PC-3 (cell line): ENCODE data around the gene EMSY. TPM values are rescaled to one million over a fixed set of nuclear protein-coding genes. Genes with fewer than 3 reads are reported as not detected.
"Not testable (repeated sequence)": the region's sequence is repeated elsewhere in the genome, so short reads cannot be mapped to it uniquely, and the experiment has no call there.

Experiments used
- ATAC-seq: fragments of 200-7000 bp; cut with Tn5 transposase; 2 replicates; pipeline ENCODE4 v1.9.1; 2020; ENCODE audit warnings: mild to moderate bottlenecking, moderate library complexity
- BruUV-seq: library from RNA; stranded (reverse); fragments of 400-500 nt; replicated peaks from 2 replicates; lab custom pipeline; 2021; lab: Mats Ljungman, UMichigan
- CTCF ChIA-PET: fragments of 300-600 bp; sonication (Branson Sonifier 250); formaldehyde crosslinking; loops from one replicate; lab custom pipeline; 2022; ENCODE audit warnings: antibody characterized with exemption; lab: Charles Lee
- POLR2A ChIA-PET: fragments of 300-600 bp; sonication (Branson Sonifier 250); formaldehyde crosslinking; loops from one replicate; lab custom pipeline; 2022; ENCODE audit warnings: antibody characterized with exemption; ENCODE audit not compliant: unreplicated experiment; lab: Charles Lee
- DNase-seq: peaks from one replicate; pipeline ENCODE4 v3.0.0-alpha.2; 2015
- H2AFZ ChIP-seq: fragments of 300-600 bp; sonication (generic); 2 replicates; pipeline ENCODE4 v1.6.0; 2016; ENCODE audit warnings: antibody characterized with exemption, low read length
- H3F3A ChIP-seq: fragments of 300-600 bp; sonication (generic); one replicate; pipeline ENCODE4 v1.6.0; 2017; ENCODE audit warnings: antibody characterized with exemption, low read length, control low read depth, mild to moderate bottlenecking; ENCODE audit not compliant: unreplicated experiment
- H3K27ac ChIP-seq: fragments of 300-600 bp; sonication (generic); 2 replicates; pipeline ENCODE4 v1.5.1; 2016; ENCODE audit warnings: mild to moderate bottlenecking, low read length
- H3K27me3 ChIP-seq: fragments of 300-600 bp; sonication (generic); 2 replicates; pipeline ENCODE4 v1.6.1; 2016; ENCODE audit warnings: low read length, mixed read lengths
- H3K36me3 ChIP-seq: fragments of 300-600 bp; sonication (generic); 2 replicates; pipeline ENCODE4 v1.6.1; 2016; ENCODE audit warnings: low read depth, mixed run types, low read length, mixed read lengths
- H3K4me1 ChIP-seq: fragments of 300-600 bp; sonication (generic); 2 replicates; pipeline ENCODE4 v1.5.1; 2016; ENCODE audit warnings: low read length; ENCODE audit not compliant: insufficient read depth
- H3K4me2 ChIP-seq: fragments of 300-600 bp; sonication (generic); 2 replicates; pipeline ENCODE4 v1.6.0; 2016; ENCODE audit warnings: low read length
- H3K4me3 ChIP-seq: fragments of 300-600 bp; sonication (generic); 2 replicates; pipeline ENCODE4 v1.5.1; 2016; ENCODE audit warnings: mild to moderate bottlenecking, low read length, mixed read lengths
- H3K79me2 ChIP-seq: fragments of 300-600 bp; sonication (generic); 2 replicates; pipeline ENCODE4 v1.6.1; 2017; ENCODE audit warnings: low read length, mixed read lengths
- H3K9ac ChIP-seq: fragments of 300-600 bp; sonication (generic); 2 replicates; pipeline ENCODE4 v1.6.0; 2016; ENCODE audit warnings: mild to moderate bottlenecking, low read length
- H3K9me2 ChIP-seq: fragments of 300-600 bp; sonication (generic); replicated peaks from 2 replicates; pipeline ENCODE4 v1.6.1; 2016; ENCODE audit warnings: mixed run types, low read length, mixed read lengths
- H3K9me3 ChIP-seq: fragments of 300-600 bp; sonication (generic); 2 replicates; pipeline ENCODE4 v1.6.1; 2016; ENCODE audit warnings: low read length, mixed read lengths
- H4K20me1 ChIP-seq: fragments of 300-600 bp; sonication (generic); 2 replicates; pipeline ENCODE4 v1.6.1; 2016; ENCODE audit warnings: low read length, mixed read lengths
- EZH2 ChIP-seq: fragments of 300-600 bp; sonication (generic); IDR thresholded peaks from one replicate; pipeline ENCODE4 v1.6.1; 2017; ENCODE audit warnings: antibody characterized with exemption, mild to moderate bottlenecking, low read length; ENCODE audit not compliant: unreplicated experiment
- EZH2phosphoT487 ChIP-seq: fragments of 300-600 bp; sonication (generic); IDR thresholded peaks from 2 replicates; pipeline ENCODE4 v1.6.1; 2018; ENCODE audit warnings: mild to moderate bottlenecking, antibody characterized with exemption, low read length, borderline replicate concordance
- intact Hi-C: fragments of 100-400 bp; cut with micrococcal nuclease; formaldehyde crosslinking; loops from 2 replicates; pipeline ENCODE4 v1.9.0; 2023
- total RNA-seq: library from RNA; depleted of rRNA; stranded (reverse); fragments of >200 nt; gene quantifications from 2 replicates; pipeline ENCODE4 v1.2.3, GENCODE V29; 2014
- TF ChIP-seq, protein P1 (sequence below): fragments of 300-600 bp; sonication (generic); conservative IDR thresholded peaks from 2 replicates; pipeline ENCODE4 v1.5.1; 2017; ENCODE audit warnings: antibody characterized with exemption, low read depth, mild to moderate bottlenecking, low read length

EMSY gene
- total RNA-seq, 1 experiment from 2014 or later, result 51.1 TPM

GRCh38 chr11:76567261-76567660 is 122.4 kb downstream of the EMSY start:
- no peak overlapping the region for H3K4me3 ChIP-seq
- intact Hi-C loops, result no loop called here
- ATAC-seq, result no peak
- H3F3A ChIP-seq, result no peaks in the 10 kb centered on the region
- no peaks in the 10 kb centered on the region for H3K36me3 ChIP-seq
- POLR2A ChIA-PET, result no interaction called here
- no peak overlapping the region for H2AFZ ChIP-seq
- H3K9me3 ChIP-seq, result no peaks in the 10 kb centered on the region
- H3K9ac ChIP-seq, result no peak overlapping the region
- H4K20me1 ChIP-seq, result no peaks in the 10 kb centered on the region
- no peak overlapping the region for H3K4me2 ChIP-seq
- H3K4me1 ChIP-seq, result no peaks in the 10 kb centered on the region
- CTCF ChIA-PET, result no interaction called here
- H3K27ac ChIP-seq, result no peak overlapping the region
- H3K79me2 ChIP-seq, result no peaks in the 10 kb centered on the region
- H3K9me2 ChIP-seq, result no peaks in the 10 kb centered on the region
- TF ChIP-seq, protein P1, sequence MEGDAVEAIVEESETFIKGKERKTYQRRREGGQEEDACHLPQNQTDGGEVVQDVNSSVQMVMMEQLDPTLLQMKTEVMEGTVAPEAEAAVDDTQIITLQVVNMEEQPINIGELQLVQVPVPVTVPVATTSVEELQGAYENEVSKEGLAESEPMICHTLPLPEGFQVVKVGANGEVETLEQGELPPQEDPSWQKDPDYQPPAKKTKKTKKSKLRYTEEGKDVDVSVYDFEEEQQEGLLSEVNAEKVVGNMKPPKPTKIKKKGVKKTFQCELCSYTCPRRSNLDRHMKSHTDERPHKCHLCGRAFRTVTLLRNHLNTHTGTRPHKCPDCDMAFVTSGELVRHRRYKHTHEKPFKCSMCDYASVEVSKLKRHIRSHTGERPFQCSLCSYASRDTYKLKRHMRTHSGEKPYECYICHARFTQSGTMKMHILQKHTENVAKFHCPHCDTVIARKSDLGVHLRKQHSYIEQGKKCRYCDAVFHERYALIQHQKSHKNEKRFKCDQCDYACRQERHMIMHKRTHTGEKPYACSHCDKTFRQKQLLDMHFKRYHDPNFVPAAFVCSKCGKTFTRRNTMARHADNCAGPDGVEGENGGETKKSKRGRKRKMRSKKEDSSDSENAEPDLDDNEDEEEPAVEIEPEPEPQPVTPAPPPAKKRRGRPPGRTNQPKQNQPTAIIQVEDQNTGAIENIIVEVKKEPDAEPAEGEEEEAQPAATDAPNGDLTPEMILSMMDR, result no peak
- TF ChIP-seq EZH2phosphoT487 (no peak), EZH2 (no peak)
- DNase-seq, result no peak
- H3K27me3 ChIP-seq, result no peaks in the 10 kb centered on the region
- no TSS peak for BruUV-seq

DNA sequence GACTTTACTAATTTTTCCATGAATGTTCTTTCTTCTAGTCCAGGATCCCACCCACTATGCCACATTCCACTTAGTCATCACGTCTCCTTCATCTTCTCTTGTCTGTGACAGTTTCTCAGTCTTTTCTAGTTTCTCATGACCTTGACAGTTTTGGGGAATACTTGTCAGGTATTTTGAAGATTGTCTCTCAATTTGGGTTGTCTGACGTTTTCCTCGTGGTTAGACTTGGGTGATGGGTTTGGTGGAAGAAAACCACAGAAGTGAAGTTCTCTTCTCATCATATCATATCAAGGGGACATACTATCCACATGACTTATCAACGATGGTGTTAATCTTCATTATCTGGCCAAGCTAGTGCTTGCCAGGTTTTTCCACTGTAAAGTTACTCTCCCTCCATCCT is 123.3 kb downstream of the EMSY start:
- Histone ChIP-seq H3K9ac (no peak overlapping the region), H3K9me2 (no peaks in the 10 kb centered on the region), H4K20me1 (no peaks in the 10 kb centered on the region), H3K4me1 (no peaks in the 10 kb centered on the region), H3K27me3 (no peaks in the 10 kb centered on the region), H3K9me3 (no peaks in the 10 kb centered on the region), H3K36me3 (no peaks in the 10 kb centered on the region), H3F3A (no peaks in the 10 kb centered on the region), H3K4me2 (no peak overlapping the region), H3K79me2 (no peaks in the 10 kb centered on the region), H3K4me3 (no peak overlapping the region), H2AFZ (no peak overlapping the region), H3K27ac (no peak overlapping the region)
- TF ChIP-seq, protein P1, result no peak
- TF ChIP-seq EZH2 (no peak), EZH2phosphoT487 (no peak)
- no peak for DNase-seq
- ChIA-PET POLR2A (interaction anchor here (0.6 kb wide), 1 partner anchor 64 kb away, joined by 3 read pairs; no protein-coding TSS in a partner anchor), CTCF (no interaction called here)
- no TSS peak for BruUV-seq
- no peak for ATAC-seq
- intact Hi-C loops, result no loop called here

DNA sequence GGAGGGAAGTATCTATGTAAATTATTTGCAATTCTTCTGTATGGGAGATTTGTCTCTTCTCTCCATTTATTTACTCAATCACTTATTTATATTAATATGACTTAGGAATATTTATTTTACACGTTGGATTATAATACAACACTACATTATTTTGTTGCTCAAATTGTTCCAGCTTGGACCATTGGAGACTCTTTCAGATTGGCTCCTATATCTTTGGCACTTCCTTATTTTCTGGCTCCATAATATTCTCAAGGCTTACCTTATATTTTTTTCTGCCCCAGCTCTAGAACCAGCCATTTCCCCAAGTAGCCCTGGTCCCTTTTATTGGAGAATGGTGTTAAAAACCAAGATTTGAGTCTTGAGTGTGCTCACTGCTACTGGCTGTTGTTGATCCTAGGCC is 123.8 kb downstream of the EMSY start:
- H3F3A ChIP-seq, result no peaks in the 10 kb centered on the region
- no peaks in the 10 kb centered on the region for H3K36me3 ChIP-seq
- no peaks in the 10 kb centered on the region for H3K27me3 ChIP-seq
- H2AFZ ChIP-seq, result no peak overlapping the region
- no peaks in the 10 kb centered on the region for H3K9me2 ChIP-seq
- no TSS peak for BruUV-seq
- no peaks in the 10 kb centered on the region for H3K9me3 ChIP-seq
- CTCF ChIA-PET, result no interaction called here
- no peak for DNase-seq
- intact Hi-C loops, result no loop called here
- no peak for ATAC-seq
- no peaks in the 10 kb centered on the region for H3K79me2 ChIP-seq
- H3K9ac ChIP-seq, result no peak overlapping the region
- POLR2A ChIA-PET, result interaction anchor here (0.6 to 0.7 kb wide), 2 partner anchors 36 to 64 kb away, joined by 3 to 6 read pairs; no protein-coding TSS in a partner anchor
- H3K4me3 ChIP-seq, result no peak overlapping the region
- H3K4me2 ChIP-seq, result no peak overlapping the region
- no peaks in the 10 kb centered on the region for H4K20me1 ChIP-seq
- TF ChIP-seq EZH2, result no peak
- TF ChIP-seq, protein P1, result no peak
- no peak for TF ChIP-seq EZH2phosphoT487
- H3K4me1 ChIP-seq, result no peaks in the 10 kb centered on the region
- H3K27ac ChIP-seq, result no peak overlapping the region

DNA sequence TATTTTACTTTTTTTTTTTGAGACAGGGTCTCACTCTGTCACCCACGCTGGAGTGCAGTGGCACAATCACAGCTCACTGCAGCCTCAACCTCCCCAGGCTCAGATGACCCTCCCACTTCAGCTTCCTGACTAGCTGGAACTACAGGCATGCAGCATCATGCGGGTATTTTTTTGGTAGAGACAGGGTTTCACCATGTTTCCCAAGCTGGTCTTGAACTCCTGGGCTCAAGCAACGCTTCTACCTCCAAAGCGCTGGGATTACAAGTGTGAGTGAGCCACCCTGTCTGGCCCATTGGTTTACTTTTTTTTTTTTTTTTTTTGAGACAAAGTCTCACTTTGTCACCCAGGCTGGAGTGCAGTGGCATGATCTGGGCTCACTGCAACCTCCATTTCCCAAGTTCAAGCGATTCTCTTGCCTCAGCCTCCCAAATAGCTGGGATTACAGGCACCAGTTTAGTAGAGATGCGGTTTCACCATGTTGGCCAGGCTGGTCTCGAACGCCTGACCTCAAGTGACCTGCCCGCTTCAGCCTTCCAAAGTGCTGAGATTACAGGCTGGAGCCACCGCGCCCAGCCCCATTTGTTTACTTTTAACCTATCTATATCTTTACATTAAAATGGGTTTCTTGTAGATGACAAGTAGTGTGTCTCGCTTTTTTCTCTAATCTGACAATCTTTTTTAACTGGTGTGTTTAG is 127.5 kb downstream of the EMSY start:
- H3K4me1 ChIP-seq, H3K36me3 ChIP-seq, H3F3A ChIP-seq, H3K4me2 ChIP-seq, ATAC-seq, H3K27ac ChIP-seq, H3K79me2 ChIP-seq, H3K9me2 ChIP-seq, BruUV-seq, H3K27me3 ChIP-seq, intact Hi-C loops, H3K4me3 ChIP-seq, H2AFZ ChIP-seq, H3K9ac ChIP-seq, H4K20me1 ChIP-seq, POLR2A ChIA-PET, H3K9me3 ChIP-seq, DNase-seq: not testable (repeated sequence)
- CTCF ChIA-PET, result interaction anchor here (0.7 kb wide), 1 partner anchor 21 kb away, joined by 10 read pairs; no protein-coding TSS in a partner anchor
